BE2C (cell line): ENCODE measurements around the gene DMGDH.

Experiments
- DNase-seq: peaks from one replicate; pipeline ENCODE4 v3.0.0-alpha.2; 2020
- H3K27me3 ChIP-seq: fragments of 250-450 bp; sonication (Bioruptor Pico); 2 replicates; pipeline ENCODE4 v1.5.1; 2020; ENCODE audit warnings: mild to moderate bottlenecking
- H3K36me3 ChIP-seq: fragments of 250-450 bp; sonication (Bioruptor Pico); 2 replicates; pipeline ENCODE4 v1.5.1; 2020; ENCODE audit warnings: mild to moderate bottlenecking
- H3K4me1 ChIP-seq: fragments of 250-450 bp; sonication (Bioruptor Pico); 2 replicates; pipeline ENCODE4 v1.5.1; 2020
- H3K4me3 ChIP-seq: 2 replicates; pipeline ENCODE4 v1.5.1; 2011; ENCODE audit warnings: low read depth, low read length
- H3K9me3 ChIP-seq: fragments of 250-450 bp; sonication (Bioruptor Pico); 2 replicates; pipeline ENCODE4 v1.5.1; 2020
- TF ChIP-seq, protein P1 (sequence below): IDR thresholded peaks from 2 replicates; pipeline ENCODE4 v1.5.1; 2012; ENCODE audit warnings: mild to moderate bottlenecking, low read depth, low read length

The DMGDH gene

DNA sequence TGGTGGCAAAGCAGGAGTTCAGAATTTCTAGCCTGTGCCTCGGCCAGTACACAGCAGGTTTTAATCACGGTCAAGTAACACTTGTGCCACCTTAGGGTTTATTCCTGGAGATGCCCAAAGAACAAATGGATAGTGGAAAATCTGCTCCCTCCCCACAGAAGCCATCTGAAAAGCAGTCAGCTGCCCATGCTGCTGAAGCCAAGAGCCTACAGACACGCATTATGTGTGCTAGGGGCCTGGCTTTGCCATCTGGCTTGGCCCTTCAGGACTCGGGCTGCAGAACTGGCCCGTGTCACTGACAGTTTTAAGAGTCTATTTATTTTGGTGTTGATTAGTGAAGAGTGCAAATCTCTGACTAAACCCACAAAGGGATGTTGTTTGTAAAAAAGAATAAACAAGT lies 95.5 kb downstream of the DMGDH start:
- H3K9me3 ChIP-seq = no peaks in the 10 kb centered on the region
- no peak for DNase-seq
- H3K36me3 ChIP-seq = no peaks in the 10 kb centered on the region
- H3K4me3 ChIP-seq = no peak overlapping the region
- peaks cover 7% of the 10 kb centered on the region for H3K4me1 ChIP-seq
- H3K27me3 ChIP-seq = no peaks in the 10 kb centered on the region
- TF ChIP-seq, protein P1, sequence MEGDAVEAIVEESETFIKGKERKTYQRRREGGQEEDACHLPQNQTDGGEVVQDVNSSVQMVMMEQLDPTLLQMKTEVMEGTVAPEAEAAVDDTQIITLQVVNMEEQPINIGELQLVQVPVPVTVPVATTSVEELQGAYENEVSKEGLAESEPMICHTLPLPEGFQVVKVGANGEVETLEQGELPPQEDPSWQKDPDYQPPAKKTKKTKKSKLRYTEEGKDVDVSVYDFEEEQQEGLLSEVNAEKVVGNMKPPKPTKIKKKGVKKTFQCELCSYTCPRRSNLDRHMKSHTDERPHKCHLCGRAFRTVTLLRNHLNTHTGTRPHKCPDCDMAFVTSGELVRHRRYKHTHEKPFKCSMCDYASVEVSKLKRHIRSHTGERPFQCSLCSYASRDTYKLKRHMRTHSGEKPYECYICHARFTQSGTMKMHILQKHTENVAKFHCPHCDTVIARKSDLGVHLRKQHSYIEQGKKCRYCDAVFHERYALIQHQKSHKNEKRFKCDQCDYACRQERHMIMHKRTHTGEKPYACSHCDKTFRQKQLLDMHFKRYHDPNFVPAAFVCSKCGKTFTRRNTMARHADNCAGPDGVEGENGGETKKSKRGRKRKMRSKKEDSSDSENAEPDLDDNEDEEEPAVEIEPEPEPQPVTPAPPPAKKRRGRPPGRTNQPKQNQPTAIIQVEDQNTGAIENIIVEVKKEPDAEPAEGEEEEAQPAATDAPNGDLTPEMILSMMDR = no peak

GRCh38 chr5:78972654-78973428 lies 96.6 kb downstream of the DMGDH start:
- no peaks in the 10 kb centered on the region for H3K27me3 ChIP-seq
- no peaks in the 10 kb centered on the region for H3K9me3 ChIP-seq
- peak; percentile 73 for DNase-seq
- TF ChIP-seq, protein P1 = no peak
- no peaks in the 10 kb centered on the region for H3K36me3 ChIP-seq
- H3K4me3 ChIP-seq = peak overlapping the region; percentile 15
- peaks cover 7% of the 10 kb centered on the region for H3K4me1 ChIP-seq

DNA sequence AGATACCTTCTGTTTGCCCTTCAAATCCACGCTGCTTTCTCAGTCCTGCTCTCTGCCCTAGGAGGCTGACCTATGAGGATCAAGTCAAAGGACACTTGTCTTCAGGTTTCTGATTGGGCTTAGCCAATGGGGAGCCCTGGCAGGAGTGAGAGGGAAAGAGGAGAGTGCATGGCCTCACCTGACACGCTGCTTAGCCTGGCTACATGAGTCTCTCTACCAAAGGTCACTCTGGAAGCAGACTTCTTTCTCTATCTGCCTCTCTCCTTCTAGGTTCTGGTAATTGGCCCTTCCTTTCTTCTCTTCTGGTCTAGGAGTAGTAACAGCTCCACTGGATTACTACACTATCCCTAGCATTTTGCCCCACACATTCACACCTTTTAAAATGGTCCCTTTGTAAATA lies 97.5 kb downstream of the DMGDH start:
- H3K4me3 ChIP-seq = no peak overlapping the region
- no peaks in the 10 kb centered on the region for H3K9me3 ChIP-seq
- H3K36me3 ChIP-seq = no peaks in the 10 kb centered on the region
- no peak for DNase-seq
- no peaks in the 10 kb centered on the region for H3K27me3 ChIP-seq
- TF ChIP-seq, protein P1 = no peak
- peaks cover 7% of the 10 kb centered on the region for H3K4me1 ChIP-seq

DNA sequence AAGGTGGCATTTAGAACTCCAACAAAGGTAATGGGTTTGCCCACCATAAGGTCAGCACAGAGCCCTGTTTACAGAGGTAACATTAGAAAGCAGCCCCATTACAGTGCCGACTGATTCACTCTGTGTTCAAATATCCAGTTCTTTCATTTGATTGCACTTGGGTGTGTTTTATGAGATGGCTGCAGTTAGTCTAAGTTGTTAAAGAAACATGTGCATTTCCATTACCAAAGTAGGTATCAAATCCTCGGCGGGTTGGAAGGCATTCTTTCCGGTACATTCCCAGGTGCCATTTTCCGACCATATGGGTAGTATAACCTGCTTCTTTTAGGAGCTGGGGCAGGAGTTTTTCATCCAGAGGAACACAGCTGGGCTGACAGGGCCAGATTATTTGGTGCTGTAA lies 100.7 kb downstream of the DMGDH start:
- H3K27me3 ChIP-seq = no peaks in the 10 kb centered on the region
- TF ChIP-seq, protein P1 = no peak
- DNase-seq = no peak
- peaks cover 7% of the 10 kb centered on the region for H3K4me1 ChIP-seq
- no peak overlapping the region for H3K4me3 ChIP-seq
- no peaks in the 10 kb centered on the region for H3K36me3 ChIP-seq
- H3K9me3 ChIP-seq = no peaks in the 10 kb centered on the region

GRCh38 chr5:78964889-78965288 lies 104.6 kb downstream of the DMGDH start:
- Histone ChIP-seq H3K36me3 (no peaks in the 10 kb centered on the region), H3K4me1 (no peaks in the 10 kb centered on the region), H3K9me3 (no peaks in the 10 kb centered on the region), H3K27me3 (no peaks in the 10 kb centered on the region), H3K4me3 (no peak overlapping the region)
- DNase-seq = peak; percentile 36
- TF ChIP-seq, protein P1 = peak; percentile 70

- no peaks in the 10 kb centered on the region for H3K4me1 ChIP-seq
- DNase-seq = no peak
- H3K4me3 ChIP-seq = no peak overlapping the region
- no peaks in the 10 kb centered on the region for H3K9me3 ChIP-seq
- TF ChIP-seq, protein P1 = no peak
- no peaks in the 10 kb centered on the region for H3K27me3 ChIP-seq
- H3K36me3 ChIP-seq = no peaks in the 10 kb centered on the region
Measured at GRCh38 chr5:78961743-78962142, 107.7 kb downstream of the DMGDH start.
